IPS-15b (cell line): ENCODE data around the gene TRIM59.
A peak's percentile ranks its signal among the peaks of the same experiment; 100 is the strongest.
"Not testable (repeated sequence)": the region's sequence is repeated elsewhere in the genome, so short reads cannot be mapped to it uniquely, and the experiment has no call there.

ENCODE experiments used
- H3K27me3 ChIP-seq: one replicate; pipeline ENCODE4 v1.6.1; 2013; ENCODE audit warnings: low read length; ENCODE audit not compliant: control insufficient read depth, insufficient read depth
- H3K36me3 ChIP-seq: one replicate; pipeline ENCODE4 v1.6.1; 2013; ENCODE audit warnings: low read length; ENCODE audit not compliant: control insufficient read depth, insufficient read depth
- H3K4me1 ChIP-seq: one replicate; pipeline ENCODE4 v1.6.1; 2013; ENCODE audit warnings: mild to moderate bottlenecking, low read length; ENCODE audit not compliant: control insufficient read depth, insufficient read depth
- H3K4me3 ChIP-seq: one replicate; pipeline ENCODE4 v1.5.1; 2013; ENCODE audit warnings: low read depth, low read length
- H3K9ac ChIP-seq: one replicate; pipeline ENCODE4 v1.6.1; 2013; ENCODE audit warnings: low read depth, mild to moderate bottlenecking, low read length
- H3K9me3 ChIP-seq: one replicate; pipeline ENCODE4 v1.6.1; 2013; ENCODE audit warnings: mild to moderate bottlenecking, low read length; ENCODE audit not compliant: control insufficient read depth, insufficient read depth

TRIM59 gene

GRCh38 chr3:160455846-160456245, 6.3 kb upstream of the TRIM59 start:
- H3K4me1 ChIP-seq, result no peaks in the 10 kb centered on the region

GRCh38 chr3:160454995-160455394, 5.4 kb upstream of the TRIM59 start:
- H3K27me3 ChIP-seq, result no peaks in the 10 kb centered on the region
- H3K4me3 ChIP-seq, result no peak overlapping the region
- no peaks in the 10 kb centered on the region for H3K9me3 ChIP-seq
- H3K9ac ChIP-seq, result no peak overlapping the region
- no peaks in the 10 kb centered on the region for H3K4me1 ChIP-seq
- H3K36me3 ChIP-seq, result no peaks in the 10 kb centered on the region

More at GRCh38 chr3:160455846-160456245, 6.3 kb upstream of the TRIM59 start:
- no peak overlapping the region for H3K9ac ChIP-seq
- H3K9me3 ChIP-seq, result no peaks in the 10 kb centered on the region
- no peak overlapping the region for H3K4me3 ChIP-seq
- H3K27me3 ChIP-seq, result no peaks in the 10 kb centered on the region
- no peaks in the 10 kb centered on the region for H3K36me3 ChIP-seq

- H3K9ac ChIP-seq, H3K36me3 ChIP-seq, H3K4me3 ChIP-seq, H3K27me3 ChIP-seq, H3K4me1 ChIP-seq, H3K9me3 ChIP-seq: not testable (repeated sequence)
These were observed 2.7 kb upstream of the TRIM59 start for GRCh38 chr3:160452251-160452650.

GRCh38 chr3:160451602-160452001, 2.0 kb upstream of the TRIM59 start:
- Histone ChIP-seq H3K9me3 (no peaks in the 10 kb centered on the region), H3K36me3 (no peaks in the 10 kb centered on the region), H3K27me3 (no peaks in the 10 kb centered on the region), H3K4me3 (no peak overlapping the region), H3K9ac (no peak overlapping the region), H3K4me1 (peaks cover 8% of the 10 kb centered on the region)

- no peaks in the 10 kb centered on the region for H3K27me3 ChIP-seq
- peak overlapping the region; percentile 99 for H3K4me3 ChIP-seq
- H3K36me3 ChIP-seq, result no peaks in the 10 kb centered on the region
- H3K9ac ChIP-seq, result no peak overlapping the region
- H3K4me1 ChIP-seq, result peaks cover 8% of the 10 kb centered on the region
- no peaks in the 10 kb centered on the region for H3K9me3 ChIP-seq
These were observed 1.3 kb upstream of the TRIM59 start for GRCh38 chr3:160450846-160451245.

- Histone ChIP-seq H3K4me3 (peak overlapping the region; percentile 99), H3K9ac (peak overlapping the region; percentile 96), H3K36me3 (no peaks in the 10 kb centered on the region), H3K4me1 (peaks cover 8% of the 10 kb centered on the region), H3K27me3 (no peaks in the 10 kb centered on the region), H3K9me3 (no peaks in the 10 kb centered on the region)
These were observed 546 bp downstream of the TRIM59 start for GRCh38 chr3:160448845-160449635.

GRCh38 chr3:160447544-160447943, 2.0 kb downstream of the TRIM59 start:
- H3K36me3 ChIP-seq, result no peaks in the 10 kb centered on the region
- H3K4me1 ChIP-seq, result peaks cover 8% of the 10 kb centered on the region
- H3K9me3 ChIP-seq, result no peaks in the 10 kb centered on the region
- H3K27me3 ChIP-seq, result no peaks in the 10 kb centered on the region
- no peak overlapping the region for H3K9ac ChIP-seq
- peak overlapping the region; percentile 99 for H3K4me3 ChIP-seq

GRCh38 chr3:160446522-160447056, 3.0 kb downstream of the TRIM59 start:
- H3K9ac ChIP-seq, result no peak overlapping the region
- peaks cover 8% of the 10 kb centered on the region for H3K4me1 ChIP-seq
- no peaks in the 10 kb centered on the region for H3K9me3 ChIP-seq
- no peak overlapping the region for H3K4me3 ChIP-seq
- H3K27me3 ChIP-seq, result no peaks in the 10 kb centered on the region
- no peaks in the 10 kb centered on the region for H3K36me3 ChIP-seq

GRCh38 chr3:160445854-160446253, 3.7 kb downstream of the TRIM59 start:
- Histone ChIP-seq H3K9ac (no peak overlapping the region), H3K9me3 (no peaks in the 10 kb centered on the region), H3K36me3 (no peaks in the 10 kb centered on the region), H3K4me3 (no peak overlapping the region), H3K4me1 (peaks cover 8% of the 10 kb centered on the region), H3K27me3 (no peaks in the 10 kb centered on the region)

GRCh38 chr3:160444411-160444810, 5.2 kb downstream of the TRIM59 start:
- Histone ChIP-seq H3K9me3 (no peaks in the 10 kb centered on the region), H3K4me1 (peaks cover 8% of the 10 kb centered on the region), H3K9ac (no peak overlapping the region), H3K36me3 (no peaks in the 10 kb centered on the region), H3K27me3 (no peaks in the 10 kb centered on the region), H3K4me3 (no peak overlapping the region)

- Histone ChIP-seq H3K27me3 (no peaks in the 10 kb centered on the region), H3K9ac (no peak overlapping the region), H3K4me3 (no peak overlapping the region), H3K36me3 (peaks cover 6% of the 10 kb centered on the region), H3K4me1 (peaks cover 2% of the 10 kb centered on the region), H3K9me3 (no peaks in the 10 kb centered on the region)
These were observed 8.9 kb downstream of the TRIM59 start for GRCh38 chr3:160440687-160441086.

GRCh38 chr3:160437083-160437455, 12.5 kb downstream of the TRIM59 start:
- Histone ChIP-seq H3K9ac (no peak overlapping the region), H3K4me3 (no peak overlapping the region), H3K9me3 (no peaks in the 10 kb centered on the region), H3K36me3 (peaks cover 7% of the 10 kb centered on the region), H3K4me1 (peaks cover 2% of the 10 kb centered on the region), H3K27me3 (no peaks in the 10 kb centered on the region)
